K562 (cell line): Measurements from ENCODE around the gene ABCG1.
"Not testable (repeated sequence)": the region's sequence is repeated elsewhere in the genome, so short reads cannot be mapped to it uniquely, and the experiment has no call there.

Source experiments
- CTCF ChIP-seq, 3 experiments: IDR thresholded peaks in 2 of 3; conservative IDR thresholded peaks in 1 of 3; 2 replicates each; pipeline ENCODE4 v1.5.1; 2011 to 2012; ENCODE audit warnings: low read length in 3 of 3, mild to moderate bottlenecking in 3 of 3, control low read depth in 2 of 3, improper control_type of control experiment in 1 of 3, inconsistent platforms in 1 of 3, low read depth in 1 of 3, mixed read lengths in 1 of 3, moderate library complexity in 1 of 3; ENCODE audit not compliant: insufficient read depth in 2 of 3
- FOSL1 ChIP-seq: fragments of 200-800 bp; sonication (Bioruptor generic); conservative IDR thresholded peaks from 2 replicates; pipeline ENCODE4 v1.6.1; 2016; ENCODE audit warnings: missing genetic modification characterization, missing compliant biosample characterization

- TF ChIP-seq FOSL1; CTCF (IDR thresholded peaks at IDR 0.05 in 2 of 3, conservative IDR thresholded peaks at IDR 0.05 in 1 of 3; ENCODE audit: insufficient read depth in 2 of 3, low read depth in 1 of 3, low read length in 3 of 3): not testable (repeated sequence)
These were observed 73.7 kb downstream of the ABCG1 start for GRCh38 chr21:42292563-42293142.
